ENCODE measurements around the gene P3H3.
A peak's percentile ranks its signal among the peaks of the same experiment; 100 is the strongest.

The P3H3 gene

GRCh38 chr12:6837370-6838060 lies 9.3 kb downstream of the P3H3 start:
- H3K36me3 ChIP-seq (ENCODE audit: control insufficient read depth, insufficient read depth, low read length): peaks cover 92% of the 10 kb centered on the region
- H3K9me3 ChIP-seq (ENCODE audit: control insufficient read depth, low read length): no peaks in the 10 kb centered on the region
- 95% methylated on average over 21 to 23 of the region's 26 CpGs for WGBS, 2 experiments (ENCODE audit: insufficient coverage in 2 of 2)

GRCh38 chr12:6838854-6839253 lies 10.6 kb downstream of the P3H3 start:
- no peaks in the 10 kb centered on the region for H3K4me1 ChIP-seq (ENCODE audit: control insufficient read depth, insufficient read depth, low read length, poor library complexity, severe bottlenecking)
- H3K4me3 ChIP-seq (ENCODE audit: extremely low read depth, insufficient read depth, low read length, poor library complexity, severe bottlenecking): no peak overlapping the region
- 98 to 99% methylated on average over 10 to 14 of the region's 16 CpGs for WGBS, 2 experiments (ENCODE audit: insufficient coverage in 2 of 2)
- peaks cover 93% of the 10 kb centered on the region for H3K36me3 ChIP-seq (ENCODE audit: control insufficient read depth, insufficient read depth, low read length)
- no peak overlapping the region for H3K27ac ChIP-seq (ENCODE audit: low read depth, low read length, severe bottlenecking)
- no peaks in the 10 kb centered on the region for H3K9me3 ChIP-seq (ENCODE audit: control insufficient read depth, low read length)

More at GRCh38 chr12:6837370-6838060, 9.3 kb downstream of the P3H3 start:
- Histone ChIP-seq H3K27ac (ENCODE audit: low read depth, low read length, severe bottlenecking) (no peak overlapping the region), H3K4me3 (ENCODE audit: extremely low read depth, insufficient read depth, low read length, poor library complexity, severe bottlenecking) (no peak overlapping the region), H3K4me1 (ENCODE audit: control insufficient read depth, insufficient read depth, low read length, poor library complexity, severe bottlenecking) (no peaks in the 10 kb centered on the region)

- Histone ChIP-seq H3K27ac (ENCODE audit: low read depth, low read length, severe bottlenecking) (no peak overlapping the region), H3K9me3 (ENCODE audit: control insufficient read depth, low read length) (no peaks in the 10 kb centered on the region), H3K36me3 (ENCODE audit: control insufficient read depth, insufficient read depth, low read length) (peaks cover 93% of the 10 kb centered on the region), H3K4me3 (ENCODE audit: extremely low read depth, insufficient read depth, low read length, poor library complexity, severe bottlenecking) (no peak overlapping the region), H3K4me1 (ENCODE audit: control insufficient read depth, insufficient read depth, low read length, poor library complexity, severe bottlenecking) (no peaks in the 10 kb centered on the region)
- WGBS, 2 experiments (ENCODE audit: insufficient coverage in 2 of 2): 75 to 88% methylated on average over 6 to 7 of the region's 10 CpGs
These were observed 11.4 kb downstream of the P3H3 start for GRCh38 chr12:6839482-6840201.

- no peaks in the 10 kb centered on the region for H3K4me1 ChIP-seq (ENCODE audit: control insufficient read depth, insufficient read depth, low read length, poor library complexity, severe bottlenecking)
- H3K4me3 ChIP-seq (ENCODE audit: extremely low read depth, insufficient read depth, low read length, poor library complexity, severe bottlenecking): no peak overlapping the region
- no peak overlapping the region for H3K27ac ChIP-seq (ENCODE audit: low read depth, low read length, severe bottlenecking)
- 100% methylated on average over 1 of the region's 1 CpG for WGBS, 2 experiments (ENCODE audit: insufficient coverage in 2 of 2)
- peaks cover 91% of the 10 kb centered on the region for H3K36me3 ChIP-seq (ENCODE audit: control insufficient read depth, insufficient read depth, low read length)
- no peaks in the 10 kb centered on the region for H3K9me3 ChIP-seq (ENCODE audit: control insufficient read depth, low read length)
These were observed 12.1 kb downstream of the P3H3 start for GRCh38 chr12:6840330-6840729.

- H3K27ac ChIP-seq (ENCODE audit: low read depth, low read length, severe bottlenecking): peak within 1 kb of the TSS; percentile 16
- 92 to 94% methylated on average over 20 to 21 of the region's 24 CpGs for WGBS, 2 experiments (ENCODE audit: insufficient coverage in 2 of 2)
- no peaks in the 10 kb centered on the region for H3K4me1 ChIP-seq (ENCODE audit: control insufficient read depth, insufficient read depth, low read length, poor library complexity, severe bottlenecking)
- H3K9me3 ChIP-seq (ENCODE audit: control insufficient read depth, low read length): no peaks in the 10 kb centered on the region
- H3K36me3 ChIP-seq (ENCODE audit: control insufficient read depth, insufficient read depth, low read length): peaks cover 91% of the 10 kb centered on the region
- no peak within 1 kb of the TSS for H3K4me3 ChIP-seq (ENCODE audit: extremely low read depth, insufficient read depth, low read length, poor library complexity, severe bottlenecking)
These were observed 12.7 kb downstream of the P3H3 start, which contains the start of gene GNB3 for GRCh38 chr12:6840761-6841515. Gene GNB3 (plus strand): TSS chr12:6840925. CDS start chr12:6841288, 363 bp downstream.

- 96 to 100% methylated on average over 3 to 4 of the region's 4 CpGs for WGBS, 2 experiments (ENCODE audit: insufficient coverage in 2 of 2)
- Histone ChIP-seq H3K36me3 (ENCODE audit: control insufficient read depth, insufficient read depth, low read length) (peaks cover 91% of the 10 kb centered on the region), H3K4me1 (ENCODE audit: control insufficient read depth, insufficient read depth, low read length, poor library complexity, severe bottlenecking) (no peaks in the 10 kb centered on the region), H3K27ac (ENCODE audit: low read depth, low read length, severe bottlenecking) (no peak overlapping the region), H3K4me3 (ENCODE audit: extremely low read depth, insufficient read depth, low read length, poor library complexity, severe bottlenecking) (no peak overlapping the region), H3K9me3 (ENCODE audit: control insufficient read depth, low read length) (no peaks in the 10 kb centered on the region)
These were observed 13.9 kb downstream of the P3H3 start for GRCh38 chr12:6842075-6842474.

GRCh38 chr12:6843118-6843902 lies 15.1 kb downstream of the P3H3 start:
- H3K36me3 ChIP-seq (ENCODE audit: control insufficient read depth, insufficient read depth, low read length): peaks cover 88% of the 10 kb centered on the region
- 79 to 88% methylated on average over 15 to 16 of the region's 16 CpGs for WGBS, 2 experiments (ENCODE audit: insufficient coverage in 2 of 2)
- H3K9me3 ChIP-seq (ENCODE audit: control insufficient read depth, low read length): no peaks in the 10 kb centered on the region
- H3K27ac ChIP-seq (ENCODE audit: low read depth, low read length, severe bottlenecking): no peak overlapping the region
- H3K4me1 ChIP-seq (ENCODE audit: control insufficient read depth, insufficient read depth, low read length, poor library complexity, severe bottlenecking): no peaks in the 10 kb centered on the region
- no peak overlapping the region for H3K4me3 ChIP-seq (ENCODE audit: extremely low read depth, insufficient read depth, low read length, poor library complexity, severe bottlenecking)

GRCh38 chr12:6845395-6845794 lies 17.2 kb downstream of the P3H3 start:
- H3K36me3 ChIP-seq (ENCODE audit: control insufficient read depth, insufficient read depth, low read length): peaks cover 87% of the 10 kb centered on the region
- no peaks in the 10 kb centered on the region for H3K9me3 ChIP-seq (ENCODE audit: control insufficient read depth, low read length)
- no peak overlapping the region for H3K27ac ChIP-seq (ENCODE audit: low read depth, low read length, severe bottlenecking)
- 90 to 92% methylated on average over 16 of the region's 17 CpGs for WGBS, 2 experiments (ENCODE audit: insufficient coverage in 2 of 2)
- peaks cover 8% of the 10 kb centered on the region for H3K4me1 ChIP-seq (ENCODE audit: control insufficient read depth, insufficient read depth, low read length, poor library complexity, severe bottlenecking)
- H3K4me3 ChIP-seq (ENCODE audit: extremely low read depth, insufficient read depth, low read length, poor library complexity, severe bottlenecking): no peak overlapping the region

GRCh38 chr12:6846316-6846869 lies 18.2 kb downstream of the P3H3 start:
- Histone ChIP-seq H3K27ac (ENCODE audit: low read depth, low read length, severe bottlenecking) (no peak overlapping the region), H3K4me3 (ENCODE audit: extremely low read depth, insufficient read depth, low read length, poor library complexity, severe bottlenecking) (no peak overlapping the region), H3K36me3 (ENCODE audit: control insufficient read depth, insufficient read depth, low read length) (peaks cover 83% of the 10 kb centered on the region), H3K4me1 (ENCODE audit: control insufficient read depth, insufficient read depth, low read length, poor library complexity, severe bottlenecking) (peaks cover 9% of the 10 kb centered on the region), H3K9me3 (ENCODE audit: control insufficient read depth, low read length) (no peaks in the 10 kb centered on the region)
- WGBS, 2 experiments (ENCODE audit: insufficient coverage in 2 of 2): 93 to 94% methylated on average over 4 to 6 of the region's 7 CpGs

- WGBS, 2 experiments (ENCODE audit: insufficient coverage in 2 of 2): 95 to 100% methylated on average over 2 of the region's 2 CpGs
- Histone ChIP-seq H3K36me3 (ENCODE audit: control insufficient read depth, insufficient read depth, low read length) (peaks cover 71% of the 10 kb centered on the region), H3K4me3 (ENCODE audit: extremely low read depth, insufficient read depth, low read length, poor library complexity, severe bottlenecking) (no peak overlapping the region), H3K27ac (ENCODE audit: low read depth, low read length, severe bottlenecking) (no peak overlapping the region), H3K4me1 (ENCODE audit: control insufficient read depth, insufficient read depth, low read length, poor library complexity, severe bottlenecking) (peaks cover 9% of the 10 kb centered on the region), H3K9me3 (ENCODE audit: control insufficient read depth, low read length) (no peaks in the 10 kb centered on the region)
These were observed 19.5 kb downstream of the P3H3 start for GRCh38 chr12:6847676-6848075.
